ENCODE measurements around the gene APOBEC3G. TPM values are rescaled to one million over a fixed set of nuclear protein-coding genes. Genes with fewer than 3 reads are reported as not detected.

Gene APOBEC3G
- total RNA-seq, 1 donor from 2014 or later = 9.7 TPM

DNA sequence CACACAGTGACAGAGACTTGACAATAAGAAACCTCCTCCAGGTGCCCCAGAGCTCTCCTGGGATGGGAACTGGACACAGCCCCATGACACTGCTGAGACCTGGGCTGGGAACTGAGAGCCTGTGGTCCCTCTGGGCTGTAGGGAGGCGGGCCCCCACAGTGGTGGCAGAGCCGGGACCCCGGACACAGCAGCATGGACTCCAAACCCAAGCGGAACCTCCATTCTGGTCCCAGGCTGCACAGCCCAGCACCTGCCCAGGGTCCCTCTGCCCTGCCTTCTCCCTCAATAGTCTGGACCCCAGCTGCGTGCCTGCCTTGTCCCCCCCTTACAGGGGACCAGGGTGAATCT is 11.6 kb downstream of the APOBEC3G start:
- H3K4me3 ChIP-seq (ENCODE audit: low read depth, low read length) = no peak overlapping the region
- peaks cover 6% of the 10 kb centered on the region for H3K27me3 ChIP-seq (ENCODE audit: control insufficient read depth, insufficient read depth, low read length)
- TF ChIP-seq, protein P1, sequence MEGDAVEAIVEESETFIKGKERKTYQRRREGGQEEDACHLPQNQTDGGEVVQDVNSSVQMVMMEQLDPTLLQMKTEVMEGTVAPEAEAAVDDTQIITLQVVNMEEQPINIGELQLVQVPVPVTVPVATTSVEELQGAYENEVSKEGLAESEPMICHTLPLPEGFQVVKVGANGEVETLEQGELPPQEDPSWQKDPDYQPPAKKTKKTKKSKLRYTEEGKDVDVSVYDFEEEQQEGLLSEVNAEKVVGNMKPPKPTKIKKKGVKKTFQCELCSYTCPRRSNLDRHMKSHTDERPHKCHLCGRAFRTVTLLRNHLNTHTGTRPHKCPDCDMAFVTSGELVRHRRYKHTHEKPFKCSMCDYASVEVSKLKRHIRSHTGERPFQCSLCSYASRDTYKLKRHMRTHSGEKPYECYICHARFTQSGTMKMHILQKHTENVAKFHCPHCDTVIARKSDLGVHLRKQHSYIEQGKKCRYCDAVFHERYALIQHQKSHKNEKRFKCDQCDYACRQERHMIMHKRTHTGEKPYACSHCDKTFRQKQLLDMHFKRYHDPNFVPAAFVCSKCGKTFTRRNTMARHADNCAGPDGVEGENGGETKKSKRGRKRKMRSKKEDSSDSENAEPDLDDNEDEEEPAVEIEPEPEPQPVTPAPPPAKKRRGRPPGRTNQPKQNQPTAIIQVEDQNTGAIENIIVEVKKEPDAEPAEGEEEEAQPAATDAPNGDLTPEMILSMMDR (IDR thresholded peaks at IDR 0.05; ENCODE audit: insufficient read depth, low read length, poor library complexity, severe bottlenecking) = no peak
- no peaks in the 10 kb centered on the region for H3K36me3 ChIP-seq (ENCODE audit: control insufficient read depth, insufficient read depth, low read length)
- no peak for DNase-seq (ENCODE audit: low read depth)

DNA sequence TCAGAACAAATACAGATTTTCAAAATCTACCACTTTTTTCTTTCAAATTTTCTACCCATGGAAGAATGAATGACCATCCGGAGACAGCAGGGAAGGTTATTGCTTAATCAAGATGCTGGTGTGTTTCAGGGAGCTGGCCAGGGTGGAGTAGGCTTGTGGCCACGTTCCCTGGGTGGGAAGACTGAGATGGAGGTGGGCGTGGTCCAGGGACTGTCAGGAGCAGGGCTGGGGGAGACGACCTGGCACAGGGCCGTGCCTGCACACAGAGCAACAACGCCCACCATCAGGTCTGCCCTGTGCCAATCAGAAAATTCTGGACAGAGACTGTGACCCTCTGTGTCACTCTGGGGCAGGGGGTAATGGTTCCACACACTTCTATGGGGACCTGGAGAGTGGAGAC is 12.9 kb downstream of the APOBEC3G start:
- Histone ChIP-seq H3K4me3 (ENCODE audit: low read depth, low read length) (no peak overlapping the region), H3K36me3 (ENCODE audit: control insufficient read depth, insufficient read depth, low read length) (no peaks in the 10 kb centered on the region), H3K27me3 (ENCODE audit: control insufficient read depth, insufficient read depth, low read length) (peaks cover 6% of the 10 kb centered on the region)
- TF ChIP-seq, protein P1 (IDR thresholded peaks at IDR 0.05; ENCODE audit: insufficient read depth, low read length, poor library complexity, severe bottlenecking) = no peak
- no peak for DNase-seq (ENCODE audit: low read depth)

DNA sequence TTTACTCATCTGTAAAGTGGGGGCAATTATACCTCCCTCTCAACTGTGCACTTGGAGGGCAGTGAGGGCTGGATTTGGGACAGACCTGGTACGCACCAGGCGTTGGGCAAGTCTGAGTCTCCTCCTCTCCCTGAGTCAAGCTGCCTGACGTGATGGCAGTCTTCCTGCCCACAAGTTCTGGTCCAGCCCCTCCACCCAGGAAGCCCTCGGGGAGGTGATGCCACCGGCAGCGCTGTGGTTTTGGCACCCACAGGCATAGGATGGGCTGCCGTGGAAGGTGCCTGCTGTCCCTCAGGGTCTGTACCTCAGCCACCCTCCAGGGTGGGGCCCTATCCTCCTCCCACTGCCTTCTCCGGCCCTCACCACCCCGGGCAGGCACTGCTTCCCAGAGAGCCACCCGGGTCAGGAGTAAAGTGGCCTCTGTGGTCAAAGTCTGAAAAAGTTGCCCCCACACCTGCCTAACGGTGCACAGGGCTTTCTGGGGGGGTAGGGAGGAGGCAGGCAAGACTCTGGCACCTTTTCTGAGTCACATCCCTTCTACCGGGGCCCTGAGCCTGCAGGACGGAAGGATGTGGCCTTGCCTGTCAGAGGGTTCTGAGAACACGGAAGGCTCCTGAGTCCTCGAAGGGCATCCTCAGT is 13.5 kb downstream of the APOBEC3G start:
- Histone ChIP-seq H3K36me3 (ENCODE audit: control insufficient read depth, insufficient read depth, low read length) (no peaks in the 10 kb centered on the region), H3K27me3 (ENCODE audit: control insufficient read depth, insufficient read depth, low read length) (peaks cover 6% of the 10 kb centered on the region), H3K4me3 (ENCODE audit: low read depth, low read length) (no peak overlapping the region)
- DNase-seq (ENCODE audit: low read depth) = no peak
- TF ChIP-seq, protein P1 (IDR thresholded peaks at IDR 0.05; ENCODE audit: insufficient read depth, low read length, poor library complexity, severe bottlenecking) = no peak

DNA sequence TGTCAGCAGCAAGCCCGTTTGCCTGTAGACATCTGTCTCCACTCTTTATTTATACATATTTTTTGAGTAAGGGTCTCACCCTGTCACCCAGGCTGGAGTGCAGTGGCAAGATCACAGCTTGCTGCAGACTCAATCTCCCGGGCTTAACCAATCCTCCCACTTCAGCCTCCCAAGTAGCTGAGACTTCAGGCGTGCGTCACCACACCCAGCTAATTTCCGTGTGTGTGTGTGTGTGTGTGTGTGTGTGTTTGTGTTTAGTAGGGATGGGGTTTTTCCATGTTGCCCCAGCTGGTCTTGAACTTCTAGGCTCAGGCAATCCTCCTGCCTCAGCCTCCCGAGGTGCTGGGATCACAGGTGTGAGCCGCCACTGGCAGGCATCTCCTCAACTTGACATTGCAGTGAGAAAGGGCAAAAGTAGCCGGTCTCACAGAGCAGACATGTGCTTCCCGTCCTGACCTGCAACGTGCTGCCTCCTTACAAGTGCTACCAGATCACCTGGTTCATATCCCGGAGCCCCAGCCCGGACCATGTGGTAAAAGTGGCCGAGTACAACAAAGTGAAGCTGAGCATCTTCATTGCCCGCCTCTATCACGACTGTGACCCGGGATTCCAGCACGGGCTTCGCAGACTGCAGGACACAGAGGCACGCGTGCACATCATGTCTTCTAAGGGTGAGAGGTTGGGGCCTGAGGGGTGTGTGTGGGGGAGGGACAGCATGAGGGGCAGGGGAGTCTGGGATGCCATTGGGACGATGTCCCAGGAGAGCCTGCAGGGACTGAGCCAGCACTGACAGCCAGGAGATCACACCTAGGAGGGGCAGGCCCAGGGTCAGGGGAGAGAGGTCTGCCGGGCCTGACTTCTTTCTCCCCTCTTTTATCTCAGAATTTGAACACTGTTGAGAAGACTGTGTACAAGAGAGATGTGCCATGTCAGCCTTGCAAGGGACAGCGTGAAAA is 14.3 kb downstream of the APOBEC3G start:
- TF ChIP-seq, protein P1 (IDR thresholded peaks at IDR 0.05; ENCODE audit: insufficient read depth, low read length, poor library complexity, severe bottlenecking) = no peak
- Histone ChIP-seq H3K27me3 (ENCODE audit: control insufficient read depth, insufficient read depth, low read length) (peaks cover 6% of the 10 kb centered on the region), H3K4me3 (ENCODE audit: low read depth, low read length) (no peak overlapping the region), H3K36me3 (ENCODE audit: control insufficient read depth, insufficient read depth, low read length) (no peaks in the 10 kb centered on the region)
- DNase-seq (ENCODE audit: low read depth) = no peak

DNA sequence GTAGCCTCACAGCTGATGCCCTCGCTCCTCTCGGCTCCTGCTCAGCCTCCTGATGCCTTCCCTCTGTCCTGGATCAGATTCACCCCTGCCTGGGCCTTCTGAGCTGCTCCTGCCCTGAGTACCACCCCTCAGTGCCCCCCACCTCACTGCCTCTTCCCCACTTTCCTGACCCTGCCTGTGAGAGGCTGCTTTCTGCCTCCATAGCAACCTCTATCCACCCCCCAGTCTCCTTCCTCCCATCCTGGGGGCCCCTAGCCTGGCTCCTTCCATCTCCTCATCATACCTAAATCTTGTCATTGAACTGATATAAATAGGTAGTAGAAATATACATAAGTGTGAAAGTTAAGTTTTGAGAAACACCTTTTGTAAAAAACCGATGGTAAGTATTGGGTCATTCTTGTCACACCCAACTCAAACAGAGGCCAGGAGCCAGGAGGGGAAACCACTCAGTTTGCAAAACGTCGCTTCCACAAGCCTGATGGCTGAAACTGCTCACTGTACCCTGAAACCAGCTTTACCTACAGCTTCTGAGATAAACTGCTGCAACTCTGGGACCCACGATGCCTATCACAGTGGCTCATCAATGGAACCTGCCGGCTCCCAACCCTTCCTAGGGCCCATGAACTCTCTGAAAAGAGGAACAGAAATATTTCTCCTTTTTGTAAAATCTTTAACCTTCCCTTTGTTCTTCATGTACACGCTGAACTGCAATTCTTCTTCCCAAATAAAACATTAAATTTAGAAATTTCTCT is 15.2 kb downstream of the APOBEC3G start:
- no peak for DNase-seq (ENCODE audit: low read depth)
- TF ChIP-seq, protein P1 (IDR thresholded peaks at IDR 0.05; ENCODE audit: insufficient read depth, low read length, poor library complexity, severe bottlenecking) = no peak
- no peaks in the 10 kb centered on the region for H3K36me3 ChIP-seq (ENCODE audit: control insufficient read depth, insufficient read depth, low read length)
- H3K4me3 ChIP-seq (ENCODE audit: low read depth, low read length) = no peak overlapping the region
- peaks cover 6% of the 10 kb centered on the region for H3K27me3 ChIP-seq (ENCODE audit: control insufficient read depth, insufficient read depth, low read length)
